T-helper 1 cell treated with Interleukin-12 subunit alpha and Interleukin-12 subunit beta and Interleukin-4 antibody, amounts not matched to agents 30 μg/mL and 1 μg/mL, for 36 hours (primary cell): Measurements from ENCODE around the gene USP30.

ENCODE experiments used
- H3K27ac Mint-ChIP-seq: one replicate; pipeline ENCODE4 v1.8.0; 2021; ENCODE audit warnings: mild to moderate bottlenecking, mixed read lengths
- H3K27me3 Mint-ChIP-seq: one replicate; pipeline ENCODE4 v1.8.0; 2021; ENCODE audit warnings: low read depth, mixed read lengths
- H3K36me3 Mint-ChIP-seq: one replicate; pipeline ENCODE4 v1.8.0; 2021; ENCODE audit warnings: low read depth, mixed read lengths
- H3K4me1 Mint-ChIP-seq: one replicate; pipeline ENCODE4 v1.8.0; 2021; ENCODE audit warnings: low read depth, mixed read lengths
- H3K4me3 Mint-ChIP-seq: one replicate; pipeline ENCODE4 v1.8.0; 2021; ENCODE audit warnings: mild to moderate bottlenecking, moderate library complexity, mixed read lengths
- H3K9me3 Mint-ChIP-seq: one replicate; pipeline ENCODE4 v1.8.0; 2021; ENCODE audit warnings: mixed read lengths

Gene USP30

DNA sequence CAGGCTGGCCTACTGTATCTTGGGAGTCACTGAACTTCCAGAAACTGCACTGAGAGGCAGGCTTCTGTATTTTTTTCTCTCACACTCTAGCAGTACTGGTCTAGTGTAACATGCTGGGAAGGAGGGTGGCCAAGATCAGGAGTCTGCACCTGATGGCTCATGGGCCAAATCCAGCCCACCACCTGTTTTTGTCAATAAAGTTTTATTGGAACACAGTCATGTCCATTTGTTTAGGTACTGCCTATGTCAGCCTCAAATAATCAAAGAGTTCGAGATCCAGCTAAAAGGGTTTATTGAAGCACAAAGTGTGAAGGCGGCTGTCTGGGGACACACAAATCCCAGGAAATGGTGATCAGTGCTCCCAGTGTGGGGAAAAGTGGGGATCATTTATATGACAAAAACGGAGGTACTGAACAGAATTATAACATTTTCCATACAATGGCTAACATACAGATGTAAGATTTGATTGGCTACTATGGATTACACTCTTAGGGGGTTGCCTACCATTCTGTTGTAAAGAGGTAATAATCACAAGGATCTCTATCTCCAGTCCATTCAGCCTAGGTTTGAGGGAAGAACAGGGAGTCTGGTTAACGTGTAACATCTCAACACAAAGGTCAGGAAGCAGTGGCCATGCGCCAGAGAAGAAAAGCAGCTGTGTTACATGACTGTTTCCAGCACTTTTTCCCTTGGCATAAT lies 12.9 kb downstream of the USP30 start:
- Mint-ChIP-seq H3K9me3 (no peaks in the 10 kb centered on the region), H3K27ac (no peak overlapping the region), H3K27me3 (no peaks in the 10 kb centered on the region), H3K4me3 (no peak overlapping the region), H3K36me3 (peaks cover 9% of the 10 kb centered on the region), H3K4me1 (peaks cover 2% of the 10 kb centered on the region)

DNA sequence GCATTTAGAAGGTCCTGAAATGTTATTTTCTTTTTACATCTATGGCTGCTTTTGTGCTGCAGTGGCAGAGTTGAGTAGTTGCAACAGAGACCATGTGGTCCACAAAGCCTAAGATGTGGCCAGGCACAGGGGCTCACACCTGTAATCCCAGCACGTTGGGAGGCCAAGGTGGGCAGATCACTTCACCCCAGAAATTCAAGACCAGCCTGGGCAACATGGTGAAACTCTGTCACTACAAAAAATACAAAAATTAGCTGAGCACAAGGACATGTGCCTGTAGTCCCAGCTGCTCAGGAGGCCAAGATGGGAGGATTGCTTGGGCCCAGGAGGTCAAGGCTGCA lies 13.4 kb downstream of the USP30 start:
- H3K36me3 Mint-ChIP-seq = peaks cover 9% of the 10 kb centered on the region
- H3K27ac Mint-ChIP-seq = no peak overlapping the region
- H3K27me3 Mint-ChIP-seq = no peaks in the 10 kb centered on the region
- peaks cover 2% of the 10 kb centered on the region for H3K4me1 Mint-ChIP-seq
- H3K9me3 Mint-ChIP-seq = no peaks in the 10 kb centered on the region
- H3K4me3 Mint-ChIP-seq = no peak overlapping the region

DNA sequence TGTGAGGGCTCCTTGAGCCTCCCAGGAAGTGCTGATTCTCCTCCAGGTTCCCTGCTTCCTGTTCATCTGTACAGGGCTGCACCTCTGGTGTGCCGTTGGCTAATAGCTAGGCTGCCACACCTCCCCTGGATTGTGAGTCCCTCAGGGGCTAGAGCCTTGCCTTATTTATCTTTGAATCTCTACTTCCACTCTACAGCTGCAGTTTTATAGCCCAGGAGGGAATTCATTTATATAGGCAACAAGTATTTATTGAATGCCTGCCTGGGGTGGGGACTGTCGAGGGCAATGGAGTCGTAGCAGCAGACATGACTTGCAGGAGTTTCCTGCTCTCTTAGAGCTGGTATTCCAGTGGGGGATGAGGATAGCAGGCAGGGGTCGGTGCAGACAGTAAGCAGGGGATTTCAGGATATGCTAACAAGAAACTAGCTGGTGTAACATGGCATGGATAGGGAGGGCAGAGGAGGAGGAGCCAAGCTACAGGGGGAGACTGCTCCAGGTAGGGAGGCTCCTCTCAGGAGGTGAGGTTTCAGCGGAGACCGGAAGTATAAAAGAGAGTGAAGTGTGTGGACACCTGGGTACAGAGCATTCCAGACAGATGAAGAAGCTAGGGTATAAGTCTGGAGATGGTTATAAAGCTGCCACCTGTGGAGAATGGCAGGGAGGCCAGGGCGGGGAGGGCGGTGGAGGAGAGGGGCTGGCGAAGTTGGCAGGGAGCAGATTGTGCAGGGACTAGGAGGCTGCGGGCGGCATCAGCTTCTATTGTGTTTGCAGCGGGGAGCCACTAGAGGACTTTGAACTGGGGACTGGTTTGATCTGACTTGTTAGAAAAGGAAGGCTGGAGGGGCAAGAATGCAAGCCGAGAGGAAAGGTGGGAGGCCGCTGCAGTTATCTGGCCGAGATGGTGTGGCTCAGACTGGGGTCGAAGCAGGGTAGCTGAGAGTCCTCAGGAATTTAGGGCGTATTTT lies 17.2 kb downstream of the USP30 start:
- Mint-ChIP-seq H3K36me3 (peaks cover 20% of the 10 kb centered on the region), H3K27ac (no peak overlapping the region), H3K9me3 (no peaks in the 10 kb centered on the region), H3K27me3 (no peaks in the 10 kb centered on the region), H3K4me3 (no peak overlapping the region), H3K4me1 (no peaks in the 10 kb centered on the region)

- Mint-ChIP-seq H3K27ac (no peak overlapping the region), H3K9me3 (peaks cover 6% of the 10 kb centered on the region), H3K36me3 (peaks cover 39% of the 10 kb centered on the region), H3K4me1 (no peaks in the 10 kb centered on the region), H3K4me3 (no peak overlapping the region), H3K27me3 (no peaks in the 10 kb centered on the region)
Measured at GRCh38 chr12:109074866-109075265, 22.5 kb downstream of the USP30 start.

- H3K36me3 Mint-ChIP-seq = peaks cover 18% of the 10 kb centered on the region
Measured at GRCh38 chr12:109082751-109083150, 30.4 kb downstream of the USP30 start.

DNA sequence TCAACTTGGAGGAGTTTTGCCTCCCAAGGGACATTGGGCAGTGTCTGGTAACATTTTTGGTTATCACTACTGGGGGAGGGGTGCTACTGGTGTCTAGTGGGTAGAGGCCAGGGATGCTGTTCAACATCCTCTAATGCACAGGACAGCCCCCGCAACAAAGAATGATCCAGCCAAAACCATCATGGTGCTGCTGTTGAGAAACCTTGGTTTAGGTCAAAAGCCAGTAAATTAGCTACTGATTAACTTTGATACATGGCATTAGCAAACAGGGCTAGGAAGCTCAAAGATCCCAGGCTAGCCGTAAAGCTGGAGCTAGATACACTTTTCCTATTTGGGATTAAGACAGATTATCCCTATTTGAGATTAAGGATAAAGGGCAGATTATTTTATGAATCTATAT lies 32.0 kb downstream of the USP30 start:
- Mint-ChIP-seq H3K4me3 (no peak overlapping the region), H3K27ac (no peak overlapping the region), H3K27me3 (no peaks in the 10 kb centered on the region), H3K36me3 (peaks cover 11% of the 10 kb centered on the region), H3K4me1 (no peaks in the 10 kb centered on the region), H3K9me3 (no peaks in the 10 kb centered on the region)

More at GRCh38 chr12:109082751-109083150, 30.4 kb downstream of the USP30 start:
- no peak overlapping the region for H3K27ac Mint-ChIP-seq
- H3K9me3 Mint-ChIP-seq = peaks cover 6% of the 10 kb centered on the region
- no peak overlapping the region for H3K4me3 Mint-ChIP-seq
- no peaks in the 10 kb centered on the region for H3K27me3 Mint-ChIP-seq
- no peaks in the 10 kb centered on the region for H3K4me1 Mint-ChIP-seq

DNA sequence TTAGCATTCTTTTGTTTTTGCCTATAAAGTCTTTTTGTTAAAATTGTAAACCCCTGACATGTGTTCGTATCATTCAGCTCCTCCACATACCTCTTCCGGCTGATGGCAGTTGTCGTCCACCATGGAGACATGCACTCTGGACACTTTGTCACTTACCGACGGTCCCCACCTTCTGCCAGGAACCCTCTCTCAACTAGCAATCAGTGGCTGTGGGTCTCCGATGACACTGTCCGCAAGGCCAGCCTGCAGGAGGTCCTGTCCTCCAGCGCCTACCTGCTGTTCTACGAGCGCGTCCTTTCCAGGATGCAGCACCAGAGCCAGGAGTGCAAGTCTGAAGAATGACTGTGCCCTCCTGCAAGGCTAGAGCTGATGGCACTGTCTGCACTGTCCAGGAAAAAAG lies 33.2 kb downstream of the USP30 start:
- peaks cover 8% of the 10 kb centered on the region for H3K36me3 Mint-ChIP-seq
- no peak overlapping the region for H3K27ac Mint-ChIP-seq
- no peaks in the 10 kb centered on the region for H3K9me3 Mint-ChIP-seq
- no peaks in the 10 kb centered on the region for H3K4me1 Mint-ChIP-seq
- no peaks in the 10 kb centered on the region for H3K27me3 Mint-ChIP-seq
- H3K4me3 Mint-ChIP-seq = no peak overlapping the region

GRCh38 chr12:109087250-109087649 lies 34.9 kb downstream of the USP30 start:
- no peak overlapping the region for H3K27ac Mint-ChIP-seq
- peaks cover 4% of the 10 kb centered on the region for H3K36me3 Mint-ChIP-seq
- H3K4me1 Mint-ChIP-seq = peaks cover 9% of the 10 kb centered on the region
- no peak overlapping the region for H3K4me3 Mint-ChIP-seq
- H3K9me3 Mint-ChIP-seq = no peaks in the 10 kb centered on the region
- H3K27me3 Mint-ChIP-seq = no peaks in the 10 kb centered on the region

DNA sequence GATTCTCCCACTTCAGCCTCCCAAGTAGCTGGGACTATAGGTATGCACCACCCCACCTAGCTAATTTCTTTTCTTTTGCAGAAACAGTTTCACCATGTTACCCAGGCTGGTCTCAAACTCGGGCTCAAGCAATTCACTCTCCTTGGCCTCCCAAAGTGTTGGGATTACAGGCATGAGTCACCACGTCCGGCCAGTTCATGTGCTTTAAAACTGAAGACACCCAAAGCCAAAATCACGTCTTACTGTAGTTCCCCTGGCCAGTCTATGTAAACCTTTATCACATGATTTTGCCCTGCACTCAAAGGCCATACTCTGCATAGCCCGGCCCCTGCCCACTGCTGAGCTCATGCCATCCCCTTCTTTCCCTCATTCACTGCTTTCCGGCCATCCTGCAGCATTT lies 36.4 kb downstream of the USP30 start:
- Mint-ChIP-seq H3K27me3 (no peaks in the 10 kb centered on the region), H3K9me3 (no peaks in the 10 kb centered on the region), H3K36me3 (peaks cover 4% of the 10 kb centered on the region), H3K4me3 (no peak overlapping the region), H3K27ac (no peak overlapping the region), H3K4me1 (peaks cover 21% of the 10 kb centered on the region)

- Mint-ChIP-seq H3K4me3 (no peak overlapping the region), H3K36me3 (peaks cover 4% of the 10 kb centered on the region)
Measured at GRCh38 chr12:109089683-109090082, 37.3 kb downstream of the USP30 start.

DNA sequence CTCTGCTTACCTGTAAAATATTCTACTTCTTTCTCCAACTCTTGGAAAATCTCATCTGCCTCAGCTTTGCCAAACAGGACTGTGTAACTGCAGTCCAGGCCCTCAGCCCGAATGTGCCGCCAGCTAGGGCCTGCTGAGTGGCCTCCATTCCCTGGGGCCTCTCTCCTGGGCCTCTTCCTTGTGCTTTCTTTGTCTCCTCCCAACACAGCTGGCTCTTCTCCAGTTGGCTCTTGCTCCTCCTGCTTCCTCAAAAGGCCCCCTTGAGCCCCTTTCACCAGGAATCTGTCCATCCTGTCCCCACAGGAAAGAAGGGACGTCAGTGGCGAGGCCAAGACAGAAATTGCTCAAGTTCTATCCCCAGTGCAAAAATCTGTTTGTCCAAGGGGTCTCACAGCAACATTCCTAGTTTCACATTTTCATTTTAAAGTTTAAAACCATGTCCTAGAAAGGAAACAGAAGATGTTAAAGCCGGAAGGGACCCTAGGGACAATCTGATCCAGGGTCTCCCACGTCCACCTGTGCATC lies 40.2 kb downstream of the USP30 start:
- Mint-ChIP-seq H3K27ac (peak overlapping the region; percentile 65), H3K4me1 (peaks cover 26% of the 10 kb centered on the region), H3K4me3 (peak overlapping the region; percentile 74), H3K9me3 (no peaks in the 10 kb centered on the region), H3K27me3 (no peaks in the 10 kb centered on the region), H3K36me3 (peaks cover 4% of the 10 kb centered on the region)

More at GRCh38 chr12:109089683-109090082, 37.3 kb downstream of the USP30 start:
- Mint-ChIP-seq H3K27ac (no peak overlapping the region), H3K27me3 (no peaks in the 10 kb centered on the region), H3K9me3 (no peaks in the 10 kb centered on the region), H3K4me1 (peaks cover 26% of the 10 kb centered on the region)

DNA sequence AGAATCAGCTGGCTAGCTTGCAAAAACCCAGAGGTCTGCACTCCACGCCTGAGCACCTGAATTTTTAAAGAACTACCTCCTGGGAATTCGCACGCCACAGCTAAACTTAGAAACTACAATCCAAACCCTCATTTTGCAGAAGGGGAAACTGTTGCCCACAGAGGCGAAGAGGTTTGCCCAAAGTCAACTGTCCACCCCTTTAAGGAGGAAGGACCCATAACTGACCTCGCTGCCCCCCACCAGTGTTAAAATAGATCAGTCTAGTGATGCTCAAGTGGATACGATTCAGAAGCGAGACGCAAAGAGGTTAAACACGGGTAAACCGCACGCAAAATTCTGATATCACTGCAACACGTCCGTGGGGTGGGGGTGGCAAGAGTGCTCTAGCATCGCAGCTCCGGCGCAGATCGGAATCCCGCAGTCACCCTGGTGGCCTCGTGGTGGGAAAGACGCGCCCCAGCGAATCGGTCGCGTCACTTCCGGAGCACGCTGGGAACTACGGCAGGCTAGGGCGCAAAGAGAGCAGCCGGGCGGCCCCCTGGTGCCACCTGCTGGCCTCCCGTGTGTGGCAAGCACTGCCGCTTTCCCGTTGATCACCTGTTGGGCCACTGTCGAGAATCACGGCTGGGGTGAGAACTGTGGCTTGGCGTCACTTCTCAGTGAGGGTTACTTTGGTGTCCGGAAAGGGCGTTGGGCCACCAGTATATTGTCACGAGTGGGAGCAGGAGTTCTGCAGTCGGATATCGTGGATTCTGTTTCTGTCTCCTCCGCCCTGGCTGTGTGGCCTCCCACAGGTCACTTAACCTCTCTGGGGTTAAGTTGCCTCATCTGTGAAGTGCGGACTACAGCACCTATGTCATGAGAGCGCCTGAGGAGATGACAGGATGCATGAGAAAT lies 40.9 kb downstream of the USP30 start, which contains the start of gene ALKBH2:
ALKBH2 (minus strand) TSS at position 451 of the 897 bp plus-strand sequence. CDS start 686 bp downstream, outside the sequence.
- Mint-ChIP-seq H3K4me1 (peaks cover 26% of the 10 kb centered on the region), H3K9me3 (no peaks in the 10 kb centered on the region), H3K27ac (peak within 1 kb of the TSS; percentile 65), H3K27me3 (no peaks in the 10 kb centered on the region), H3K36me3 (peaks cover 4% of the 10 kb centered on the region), H3K4me3 (peak within 1 kb of the TSS; percentile 74)

- Mint-ChIP-seq H3K27me3 (no peaks in the 10 kb centered on the region), H3K4me3 (peak overlapping the region; percentile 87), H3K36me3 (peaks cover 23% of the 10 kb centered on the region), H3K4me1 (peaks cover 39% of the 10 kb centered on the region), H3K27ac (no peak overlapping the region), H3K9me3 (no peaks in the 10 kb centered on the region)
Measured at GRCh38 chr12:109097140-109097434, 44.7 kb downstream of the USP30 start.
